Measurements from ENCODE around the gene CDC20B. TPM values are rescaled to one million over a fixed set of nuclear protein-coding genes. Genes with fewer than 3 reads are reported as not detected.
"Not testable (repeated sequence)": the region's sequence is repeated elsewhere in the genome, so short reads cannot be mapped to it uniquely, and the experiment has no call there.

The CDC20B gene
- total and polyA plus RNA-seq, 5 donors, result not detected

GRCh38 chr5:55101556-55102276, 71.3 kb downstream of the CDC20B start:
- H3K4me3 ChIP-seq (ENCODE audit: low read length), result no peak overlapping the region
- H3K9me3 ChIP-seq (ENCODE audit: control insufficient read depth, low read length), result no peaks in the 10 kb centered on the region
- no peak overlapping the region for H3K27ac ChIP-seq (ENCODE audit: low read length)
- H3K27me3 ChIP-seq (ENCODE audit: control insufficient read depth, insufficient read depth), result no peaks in the 10 kb centered on the region
- intact Hi-C loops (cut with DNase I), result no loop called here
- ATAC-seq, result no peak
- 53% methylated on average over 5 of the region's 5 CpGs for WGBS
- no peaks in the 10 kb centered on the region for H3K4me1 ChIP-seq (ENCODE audit: control insufficient read depth, insufficient read depth, low read length)
- DNase-seq, result no peak

DNA sequence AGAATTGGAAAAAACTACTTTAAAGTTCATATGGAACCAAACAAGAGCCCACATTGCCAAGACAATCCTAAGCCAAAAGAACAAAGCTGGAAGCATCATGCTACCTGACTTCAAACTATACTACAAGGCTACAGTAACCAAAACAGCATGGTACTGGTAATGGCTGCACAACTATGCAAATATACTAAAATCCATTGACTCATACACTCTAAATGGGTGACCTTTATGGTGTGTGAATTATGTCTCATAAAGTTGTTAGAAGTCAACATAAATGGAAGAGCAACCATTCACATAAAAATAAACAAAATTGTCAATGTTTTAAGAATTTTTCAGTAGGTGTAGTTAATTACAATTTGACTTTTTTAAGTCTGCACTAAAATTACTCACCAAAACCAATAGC, 71.8 kb downstream of the CDC20B start:
- ATAC-seq, DNase-seq: not testable (repeated sequence)

DNA sequence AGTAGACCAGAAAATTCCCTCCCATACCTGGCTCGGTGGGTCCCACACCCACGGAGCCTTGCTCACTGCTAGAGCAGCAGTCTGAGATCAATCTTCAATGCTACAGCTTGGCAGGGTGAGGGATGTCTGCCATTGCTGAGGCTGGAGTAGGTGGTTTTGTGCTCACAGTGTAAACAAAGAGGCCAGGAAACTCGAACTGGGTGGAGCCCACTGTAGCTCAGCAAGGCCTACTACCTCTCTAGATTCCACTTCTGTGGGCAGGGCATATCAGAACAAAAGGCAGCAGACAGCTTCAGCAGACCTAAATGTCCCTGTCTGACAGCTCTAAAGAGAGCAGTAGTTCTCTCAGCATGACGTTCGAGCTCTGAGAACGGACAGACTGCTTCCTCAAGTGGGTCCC, 76.1 kb downstream of the CDC20B start:
- Histone ChIP-seq H3K4me1 (ENCODE audit: control insufficient read depth, insufficient read depth, low read length) (no peaks in the 10 kb centered on the region), H3K27me3 (ENCODE audit: control insufficient read depth, insufficient read depth) (no peaks in the 10 kb centered on the region), H3K27ac (ENCODE audit: low read length) (no peak overlapping the region), H3K9me3 (ENCODE audit: control insufficient read depth, low read length) (no peaks in the 10 kb centered on the region), H3K4me3 (ENCODE audit: low read length) (no peak overlapping the region)
- intact Hi-C loops (cut with DNase I), result no loop called here
- WGBS, result 79% methylated on average over 6 of the region's 6 CpGs
- DNase-seq (no peak), ATAC-seq (no peak)

More for the DNA sequence above, 71.8 kb downstream of the CDC20B start:
- H3K9me3 ChIP-seq (ENCODE audit: control insufficient read depth, low read length); H3K27me3 ChIP-seq (ENCODE audit: control insufficient read depth, insufficient read depth); H3K4me3 ChIP-seq (ENCODE audit: low read length); intact Hi-C loops (cut with DNase I); H3K27ac ChIP-seq (ENCODE audit: low read length); H3K4me1 ChIP-seq (ENCODE audit: control insufficient read depth, insufficient read depth, low read length): not testable (repeated sequence)

- intact Hi-C loops (cut with DNase I), result no loop called here
- no peak for ATAC-seq
- H3K9me3 ChIP-seq (ENCODE audit: control insufficient read depth, low read length), result no peaks in the 10 kb centered on the region
- H3K27me3 ChIP-seq (ENCODE audit: control insufficient read depth, insufficient read depth), result no peaks in the 10 kb centered on the region
- no peaks in the 10 kb centered on the region for H3K4me1 ChIP-seq (ENCODE audit: control insufficient read depth, insufficient read depth, low read length)
- DNase-seq, result no peak
- no peak overlapping the region for H3K27ac ChIP-seq (ENCODE audit: low read length)
- no peak overlapping the region for H3K4me3 ChIP-seq (ENCODE audit: low read length)
- WGBS, result 89% methylated on average over 3 of the region's 3 CpGs
Observed at GRCh38 chr5:55096182-55096581, 76.8 kb downstream of the CDC20B start.

GRCh38 chr5:55091011-55091410, 82.0 kb downstream of the CDC20B start:
- H3K4me3 ChIP-seq (ENCODE audit: low read length); ATAC-seq; H3K27ac ChIP-seq (ENCODE audit: low read length); H3K27me3 ChIP-seq (ENCODE audit: control insufficient read depth, insufficient read depth); DNase-seq; H3K9me3 ChIP-seq (ENCODE audit: control insufficient read depth, low read length); H3K4me1 ChIP-seq (ENCODE audit: control insufficient read depth, insufficient read depth, low read length); intact Hi-C loops (cut with DNase I): not testable (repeated sequence)
- WGBS, result 83% methylated on average over 6 of the region's 6 CpGs

- ATAC-seq; H3K27me3 ChIP-seq (ENCODE audit: control insufficient read depth, insufficient read depth); H3K4me3 ChIP-seq (ENCODE audit: low read length); H3K4me1 ChIP-seq (ENCODE audit: control insufficient read depth, insufficient read depth, low read length); intact Hi-C loops (cut with DNase I); H3K9me3 ChIP-seq (ENCODE audit: control insufficient read depth, low read length); DNase-seq; H3K27ac ChIP-seq (ENCODE audit: low read length): not testable (repeated sequence)
- 79% methylated on average over 2 of the region's 2 CpGs for WGBS
Observed at GRCh38 chr5:55089301-55089700, 83.7 kb downstream of the CDC20B start.

DNA sequence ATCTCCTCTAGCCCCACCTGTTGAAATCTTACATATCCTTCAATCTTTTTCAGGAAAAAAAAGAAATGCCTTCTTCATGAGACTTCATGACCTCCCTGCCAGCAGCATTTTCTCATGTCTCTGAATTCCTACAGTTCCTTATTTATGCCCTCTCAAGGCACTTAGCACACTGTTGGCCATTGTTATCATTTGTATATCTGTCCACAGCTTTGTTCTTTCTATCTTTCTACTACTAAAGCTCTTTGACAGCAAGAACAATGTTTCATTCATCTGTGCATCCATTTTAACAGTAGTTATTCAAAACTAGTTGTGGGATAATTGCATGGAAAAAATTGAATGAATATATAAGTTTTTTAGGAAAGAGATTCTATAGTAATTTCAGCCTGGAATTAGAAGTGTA, 91.4 kb downstream of the CDC20B start:
- intact Hi-C loops (cut with DNase I), result no loop called here
- Histone ChIP-seq H3K4me3 (ENCODE audit: low read length) (no peak overlapping the region), H3K27ac (ENCODE audit: low read length) (no peak overlapping the region), H3K4me1 (ENCODE audit: control insufficient read depth, insufficient read depth, low read length) (no peaks in the 10 kb centered on the region), H3K9me3 (ENCODE audit: control insufficient read depth, low read length) (no peaks in the 10 kb centered on the region), H3K27me3 (ENCODE audit: control insufficient read depth, insufficient read depth) (no peaks in the 10 kb centered on the region)
- ATAC-seq, result no peak
- no peak for DNase-seq

GRCh38 chr5:55073211-55073610, 99.8 kb downstream of the CDC20B start:
- no peaks in the 10 kb centered on the region for H3K27me3 ChIP-seq (ENCODE audit: control insufficient read depth, insufficient read depth)
- 95% methylated on average over 3 of the region's 3 CpGs for WGBS
- ATAC-seq (no peak), DNase-seq (no peak)
- H3K9me3 ChIP-seq (ENCODE audit: control insufficient read depth, low read length), result no peaks in the 10 kb centered on the region
- intact Hi-C loops (cut with DNase I), result no loop called here
- H3K4me3 ChIP-seq (ENCODE audit: low read length), result no peak overlapping the region
- no peak overlapping the region for H3K27ac ChIP-seq (ENCODE audit: low read length)
- no peaks in the 10 kb centered on the region for H3K4me1 ChIP-seq (ENCODE audit: control insufficient read depth, insufficient read depth, low read length)

GRCh38 chr5:55072666-55073065, 100.3 kb downstream of the CDC20B start:
- no peaks in the 10 kb centered on the region for H3K9me3 ChIP-seq (ENCODE audit: control insufficient read depth, low read length)
- no peak for ATAC-seq
- H3K27ac ChIP-seq (ENCODE audit: low read length), result no peak overlapping the region
- 56% methylated on average over 2 of the region's 2 CpGs for WGBS
- H3K4me1 ChIP-seq (ENCODE audit: control insufficient read depth, insufficient read depth, low read length), result no peaks in the 10 kb centered on the region
- DNase-seq, result no peak
- intact Hi-C loops (cut with DNase I), result no loop called here
- H3K27me3 ChIP-seq (ENCODE audit: control insufficient read depth, insufficient read depth), result no peaks in the 10 kb centered on the region
- H3K4me3 ChIP-seq (ENCODE audit: low read length), result no peak overlapping the region

- intact Hi-C loops (cut with DNase I), result no loop called here
- 94% methylated on average over 1 of the region's 1 CpG for WGBS
- no peaks in the 10 kb centered on the region for H3K4me1 ChIP-seq (ENCODE audit: control insufficient read depth, insufficient read depth, low read length)
Observed at GRCh38 chr5:55071413-55071812, 101.6 kb downstream of the CDC20B start.

GRCh38 chr5:55070968-55071367, 102.0 kb downstream of the CDC20B start:
- no peak overlapping the region for H3K4me3 ChIP-seq (ENCODE audit: low read length)
- DNase-seq, result no peak
- no peak for ATAC-seq
- WGBS, result 90% methylated on average over 1 of the region's 1 CpG
- intact Hi-C loops (cut with DNase I), result no loop called here
- H3K4me1 ChIP-seq (ENCODE audit: control insufficient read depth, insufficient read depth, low read length), result no peaks in the 10 kb centered on the region
- no peaks in the 10 kb centered on the region for H3K27me3 ChIP-seq (ENCODE audit: control insufficient read depth, insufficient read depth)
- no peak overlapping the region for H3K27ac ChIP-seq (ENCODE audit: low read length)
- H3K9me3 ChIP-seq (ENCODE audit: control insufficient read depth, low read length), result no peaks in the 10 kb centered on the region

More at GRCh38 chr5:55071413-55071812, 101.6 kb downstream of the CDC20B start:
- DNase-seq, result no peak
- Histone ChIP-seq H3K27ac (ENCODE audit: low read length) (no peak overlapping the region), H3K9me3 (ENCODE audit: control insufficient read depth, low read length) (no peaks in the 10 kb centered on the region), H3K4me3 (ENCODE audit: low read length) (no peak overlapping the region), H3K27me3 (ENCODE audit: control insufficient read depth, insufficient read depth) (no peaks in the 10 kb centered on the region)
- ATAC-seq, result no peak

- ATAC-seq, result no peak
- H3K27me3 ChIP-seq (ENCODE audit: control insufficient read depth, insufficient read depth), result no peaks in the 10 kb centered on the region
- no peaks in the 10 kb centered on the region for H3K4me1 ChIP-seq (ENCODE audit: control insufficient read depth, insufficient read depth, low read length)
- intact Hi-C loops (cut with DNase I), result no loop called here
- no peak overlapping the region for H3K4me3 ChIP-seq (ENCODE audit: low read length)
- no peaks in the 10 kb centered on the region for H3K9me3 ChIP-seq (ENCODE audit: control insufficient read depth, low read length)
- H3K27ac ChIP-seq (ENCODE audit: low read length), result no peak overlapping the region
- 93% methylated on average over 3 of the region's 3 CpGs for WGBS
- no peak for DNase-seq
Observed at GRCh38 chr5:55066277-55066676, 106.7 kb downstream of the CDC20B start.
